Panc1 (cell line): ENCODE measurements around the gene NDUFAF5. TPM values are rescaled to one million over a fixed set of nuclear protein-coding genes. Genes with fewer than 3 reads are reported as not detected.

Experiments
- ATAC-seq: fragments of 200-7000 bp; cut with Tn5 transposase; 2 replicates; pipeline ENCODE4 v1.9.1; 2020; ENCODE audit warnings: mild to moderate bottlenecking, moderate library complexity
- BruUV-seq: library from RNA; stranded (reverse); fragments of 400-500 nt; replicated peaks from 2 replicates; lab custom pipeline; 2021; lab: Mats Ljungman, UMichigan
- CTCF ChIA-PET: fragments of 300-600 bp; sonication (Branson Sonifier 250); formaldehyde crosslinking; loops from one replicate; lab custom pipeline; 2022; ENCODE audit warnings: antibody characterized with exemption; lab: Charles Lee
- POLR2A ChIA-PET: fragments of 300-600 bp; sonication (Branson Sonifier 250); formaldehyde crosslinking; loops from one replicate; lab custom pipeline; 2022; ENCODE audit warnings: antibody characterized with exemption; lab: Charles Lee
- DNase-seq: peaks from one replicate; pipeline ENCODE4 v3.0.0-alpha.2; 2010; ENCODE audit warnings: low read depth, low spot score
- H3K27ac ChIP-seq: 2 replicates; pipeline ENCODE4 v1.5.1; 2011; ENCODE audit warnings: mild to moderate bottlenecking, low read length, inconsistent platforms
- H3K27me3 ChIP-seq: fragments of 200-500 bp; sonication (Bioruptor generic); 2 replicates; pipeline ENCODE4 v1.6.0; 2014; ENCODE audit warnings: low read length, inconsistent platforms; ENCODE audit not compliant: control insufficient read depth, insufficient read depth
- H3K36me3 ChIP-seq: fragments of 200-500 bp; sonication (Bioruptor generic); 2 replicates; pipeline ENCODE4 v1.5.1; 2014; ENCODE audit warnings: inconsistent platforms, mild to moderate bottlenecking, low read length, moderate library complexity; ENCODE audit not compliant: control insufficient read depth, insufficient read depth
- H3K4me1 ChIP-seq: 2 replicates; pipeline ENCODE4 v1.5.1; 2011; ENCODE audit warnings: inconsistent platforms, mild to moderate bottlenecking, low read length, moderate library complexity; ENCODE audit not compliant: control insufficient read depth, insufficient read depth
- H3K4me3 ChIP-seq, 2 experiments: 2 replicates each; pipeline ENCODE4 v1.5.1; 2011 to 2012; ENCODE audit warnings: low read depth in 2 of 2, low read length in 2 of 2, mild to moderate bottlenecking in 2 of 2, inconsistent platforms in 1 of 2, moderate library complexity in 1 of 2
- H3K9me3 ChIP-seq: fragments of 200-500 bp; sonication (Bioruptor generic); 2 replicates; pipeline ENCODE4 v1.5.1; 2014; ENCODE audit warnings: low read depth, mild to moderate bottlenecking, inconsistent platforms, low read length, moderate library complexity; ENCODE audit not compliant: control insufficient read depth, insufficient read depth
- POLR2AphosphoS5 ChIP-seq: IDR thresholded peaks from 2 replicates; pipeline ENCODE4 v1.6.1; 2012; ENCODE audit warnings: mild to moderate bottlenecking, low read depth, low read length, moderate library complexity
- REST ChIP-seq, 2 experiments: IDR thresholded peaks; 2 replicates each; pipeline ENCODE4 v1.6.1; 2011 to 2012; ENCODE audit warnings: low read depth in 2 of 2, control low read depth in 1 of 2, low read length in 1 of 2, mild to moderate bottlenecking in 1 of 2, moderate library complexity in 1 of 2; ENCODE audit not compliant: insufficient read depth in 1 of 2
- SIN3A ChIP-seq: IDR thresholded peaks from 2 replicates; pipeline ENCODE4 v1.6.1; 2012; ENCODE audit warnings: low read depth, mild to moderate bottlenecking, low read length, moderate library complexity, borderline replicate concordance; ENCODE audit not compliant: insufficient read depth
- TCF7L2 ChIP-seq: IDR thresholded peaks from 2 replicates; pipeline ENCODE4 v1.6.1; 2011; ENCODE audit warnings: mild to moderate bottlenecking, low read depth, low read length, inconsistent platforms
- in situ Hi-C: cut with HindIII; loops from 2 replicates; pipeline ENCODE4 v1.10.0; 2016; ENCODE audit warnings: low sequenced_read_pairs, low pct_unique_long_range_greater_than_20kb
- intact Hi-C: fragments of 100-400 bp; cut with micrococcal nuclease; formaldehyde crosslinking; loops from one replicate; pipeline ENCODE4 v1.10.0; 2022; ENCODE audit not compliant: unreplicated experiment
- total RNA-seq: library from RNA; stranded (reverse); gene quantifications from one replicate; pipeline ENCODE4 v1.2.1, GENCODE V29; 2021; ENCODE audit not compliant: unreplicated experiment
- TF ChIP-seq, protein P1 (sequence below): fragments of 450-650 bp; IDR thresholded peaks from 2 replicates; pipeline ENCODE4 v1.5.1; 2017; ENCODE audit warnings: mild to moderate bottlenecking

Gene NDUFAF5
- total RNA-seq, 1 experiment from 2014 or later: 23.0 TPM

GRCh38 chr20:13755809-13756208, 29.0 kb upstream of the NDUFAF5 start:
- Histone ChIP-seq H3K27me3 (no peaks in the 10 kb centered on the region), H3K4me3 (no peak overlapping the region), H3K27ac (no peak overlapping the region), H3K4me1 (no peaks in the 10 kb centered on the region), H3K36me3 (peaks cover 40% of the 10 kb centered on the region), H3K9me3 (no peaks in the 10 kb centered on the region)
- POLR2A ChIA-PET: no interaction called here
- no TSS peak for BruUV-seq
- CTCF ChIA-PET: no interaction called here
- TF ChIP-seq, protein P1, sequence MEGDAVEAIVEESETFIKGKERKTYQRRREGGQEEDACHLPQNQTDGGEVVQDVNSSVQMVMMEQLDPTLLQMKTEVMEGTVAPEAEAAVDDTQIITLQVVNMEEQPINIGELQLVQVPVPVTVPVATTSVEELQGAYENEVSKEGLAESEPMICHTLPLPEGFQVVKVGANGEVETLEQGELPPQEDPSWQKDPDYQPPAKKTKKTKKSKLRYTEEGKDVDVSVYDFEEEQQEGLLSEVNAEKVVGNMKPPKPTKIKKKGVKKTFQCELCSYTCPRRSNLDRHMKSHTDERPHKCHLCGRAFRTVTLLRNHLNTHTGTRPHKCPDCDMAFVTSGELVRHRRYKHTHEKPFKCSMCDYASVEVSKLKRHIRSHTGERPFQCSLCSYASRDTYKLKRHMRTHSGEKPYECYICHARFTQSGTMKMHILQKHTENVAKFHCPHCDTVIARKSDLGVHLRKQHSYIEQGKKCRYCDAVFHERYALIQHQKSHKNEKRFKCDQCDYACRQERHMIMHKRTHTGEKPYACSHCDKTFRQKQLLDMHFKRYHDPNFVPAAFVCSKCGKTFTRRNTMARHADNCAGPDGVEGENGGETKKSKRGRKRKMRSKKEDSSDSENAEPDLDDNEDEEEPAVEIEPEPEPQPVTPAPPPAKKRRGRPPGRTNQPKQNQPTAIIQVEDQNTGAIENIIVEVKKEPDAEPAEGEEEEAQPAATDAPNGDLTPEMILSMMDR: no peak
- no peak for TF ChIP-seq REST (IDR thresholded peaks at IDR 0.05; ENCODE audit: insufficient read depth in 1 of 2, low read depth in 2 of 2, low read length in 1 of 2)
- TF ChIP-seq POLR2AphosphoS5: no peak
- no peak for TF ChIP-seq SIN3A
- TF ChIP-seq TCF7L2: no peak
- DNase-seq: no peak
- ATAC-seq: no peak
- in situ Hi-C loops (no loop called here), intact Hi-C loops (no loop called here)

DNA sequence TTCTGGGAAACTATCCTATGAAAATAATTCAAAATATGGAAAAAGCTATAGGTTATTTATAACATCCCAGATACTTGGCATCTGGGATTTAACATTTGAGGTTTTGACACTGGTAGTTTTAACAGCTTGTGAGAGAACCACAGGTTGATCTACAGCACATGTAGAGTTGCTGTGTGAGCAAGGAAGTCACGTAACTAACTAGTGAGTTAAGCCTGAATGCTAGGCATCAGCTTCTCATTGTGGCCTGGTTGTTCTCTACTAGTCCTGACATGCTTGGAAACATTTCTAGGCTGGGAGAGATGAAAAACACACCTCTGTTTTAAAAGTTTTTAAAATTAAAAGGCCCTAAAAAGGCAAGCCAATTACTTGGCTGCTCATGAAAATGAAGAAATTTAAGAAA, 28.3 kb upstream of the NDUFAF5 start:
- H3K9me3 ChIP-seq: no peaks in the 10 kb centered on the region
- POLR2A ChIA-PET: no interaction called here
- H3K27ac ChIP-seq: no peak overlapping the region
- H3K36me3 ChIP-seq: peaks cover 43% of the 10 kb centered on the region
- CTCF ChIA-PET: interaction anchor here (0.7 kb wide), 1 partner anchor 8 kb away, joined by 3 read pairs; no protein-coding TSS in a partner anchor
- H3K27me3 ChIP-seq: no peaks in the 10 kb centered on the region
- no peak for ATAC-seq
- in situ Hi-C loops (no loop called here), intact Hi-C loops (no loop called here)
- H3K4me1 ChIP-seq: no peaks in the 10 kb centered on the region
- no peak for DNase-seq
- H3K4me3 ChIP-seq: no peak overlapping the region
- BruUV-seq: no TSS peak
- no peak for TF ChIP-seq SIN3A
- TF ChIP-seq TCF7L2: no peak
- TF ChIP-seq REST (IDR thresholded peaks at IDR 0.05; ENCODE audit: insufficient read depth in 1 of 2, low read depth in 2 of 2, low read length in 1 of 2): no peak
- TF ChIP-seq POLR2AphosphoS5: no peak
- TF ChIP-seq, protein P1: no peak
